ENCODE data around the gene FERMT3.

DNA sequence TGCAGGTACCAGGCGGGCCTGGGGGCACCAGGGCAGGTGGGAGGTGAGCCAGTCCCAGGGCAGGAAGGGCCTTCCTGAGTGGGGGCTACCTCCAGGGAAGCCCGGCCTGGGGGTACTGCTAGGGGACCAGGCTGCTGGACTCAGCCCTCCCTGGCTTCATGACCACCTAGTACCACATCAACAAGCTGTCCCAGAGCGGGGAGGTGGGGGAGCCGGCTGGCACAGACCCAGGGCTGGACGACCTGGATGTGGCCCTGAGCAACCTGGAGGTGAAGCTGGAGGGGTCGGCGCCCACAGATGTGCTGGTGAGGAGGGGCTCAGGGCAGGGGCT, 12.8 kb downstream of the FERMT3 start:
- TF ChIP-seq POLR2A (IDR thresholded peaks at IDR 0.05; ENCODE audit: low read depth, low read length) (no peak), TAF1 (IDR thresholded peaks at IDR 0.05; ENCODE audit: low read depth, low read length) (no peak), SPI1 (IDR thresholded peaks at IDR 0.05; ENCODE audit: low read depth, low read length) (no peak), POLR2AphosphoS5 (IDR thresholded peaks at IDR 0.05; ENCODE audit: low read depth, low read length) (no peak)
